ENCODE data around the gene CBLB.

The CBLB gene

GRCh38 chr3:105747696-105748095, 121.1 kb downstream of the CBLB start:
- no peak for TF ChIP-seq CTCF (conservative IDR thresholded peaks at IDR 0.05; ENCODE audit: low read length)
- no peak overlapping the region for H3K4me3 ChIP-seq (ENCODE audit: low read length)
- peak; percentile 31 for DNase-seq (ENCODE audit: low read depth)

- no peak overlapping the region for H3K4me3 ChIP-seq (ENCODE audit: low read length)
- peak; percentile 70 for DNase-seq (ENCODE audit: low read depth)
- no peak for TF ChIP-seq CTCF (conservative IDR thresholded peaks at IDR 0.05; ENCODE audit: low read length)
Measured at GRCh38 chr3:105747060-105747541, 121.7 kb downstream of the CBLB start.

- DNase-seq (ENCODE audit: low read depth) = no peak
- no peak overlapping the region for H3K4me3 ChIP-seq (ENCODE audit: low read length)
- TF ChIP-seq CTCF (conservative IDR thresholded peaks at IDR 0.05; ENCODE audit: low read length) = no peak
Measured at GRCh38 chr3:105746231-105746996, 122.4 kb downstream of the CBLB start.

- TF ChIP-seq CTCF (conservative IDR thresholded peaks at IDR 0.05; ENCODE audit: low read length) = no peak
- DNase-seq (ENCODE audit: low read depth) = no peak
- no peak overlapping the region for H3K4me3 ChIP-seq (ENCODE audit: low read length)
Measured at GRCh38 chr3:105745046-105745445, 123.8 kb downstream of the CBLB start.

- DNase-seq (ENCODE audit: low read depth) = no peak
- no peak overlapping the region for H3K4me3 ChIP-seq (ENCODE audit: low read length)
- no peak for TF ChIP-seq CTCF (conservative IDR thresholded peaks at IDR 0.05; ENCODE audit: low read length)
Measured at GRCh38 chr3:105744202-105744601, 124.6 kb downstream of the CBLB start.

- no peak overlapping the region for H3K4me3 ChIP-seq (ENCODE audit: low read length)
- DNase-seq (ENCODE audit: low read depth) = no peak
- no peak for TF ChIP-seq CTCF (conservative IDR thresholded peaks at IDR 0.05; ENCODE audit: low read length)
Measured at GRCh38 chr3:105733356-105733755, 135.5 kb downstream of the CBLB start.

- no peak for TF ChIP-seq CTCF (conservative IDR thresholded peaks at IDR 0.05; ENCODE audit: low read length)
- DNase-seq (ENCODE audit: low read depth) = no peak
- H3K4me3 ChIP-seq (ENCODE audit: low read length) = no peak overlapping the region
Measured at GRCh38 chr3:105731686-105732085, 137.1 kb downstream of the CBLB start.
